Panc1 (cell line): ENCODE data around the gene CYP1B1.

Experiments used
- POLR2AphosphoS5 ChIP-seq: IDR thresholded peaks from 2 replicates; pipeline ENCODE4 v1.6.1; 2012; ENCODE audit warnings: mild to moderate bottlenecking, low read depth, low read length, moderate library complexity
- TF ChIP-seq, protein P1 (sequence below): fragments of 450-650 bp; IDR thresholded peaks from 2 replicates; pipeline ENCODE4 v1.5.1; 2017; ENCODE audit warnings: mild to moderate bottlenecking
- TF ChIP-seq, protein P2 (sequence below), 2 experiments: IDR thresholded peaks; 2 replicates each; pipeline ENCODE4 v1.6.1; 2011 to 2012; ENCODE audit warnings: low read depth in 2 of 2, control low read depth in 1 of 2, low read length in 1 of 2, mild to moderate bottlenecking in 1 of 2, moderate library complexity in 1 of 2; ENCODE audit not compliant: insufficient read depth in 1 of 2

DNA sequence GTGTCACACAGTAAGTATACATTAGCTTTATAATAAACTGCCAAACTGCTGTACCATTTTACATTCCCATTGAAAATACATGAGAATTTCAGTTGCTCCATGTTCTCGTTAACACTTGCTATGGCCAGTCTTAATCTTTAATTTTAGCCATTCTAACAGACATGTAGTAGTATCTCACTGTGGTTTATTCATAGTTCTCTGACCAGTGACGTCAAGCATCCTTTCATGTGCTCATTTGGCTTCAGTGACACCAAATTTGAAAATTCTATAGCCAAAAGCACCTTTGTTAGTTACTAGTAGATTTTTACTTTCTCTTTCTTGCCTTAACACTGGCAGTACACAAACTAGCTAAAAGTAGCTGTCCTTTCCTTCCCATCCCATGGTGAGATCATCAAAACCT, 43.0 kb downstream of the CYP1B1 start:
- TF ChIP-seq, protein P1, sequence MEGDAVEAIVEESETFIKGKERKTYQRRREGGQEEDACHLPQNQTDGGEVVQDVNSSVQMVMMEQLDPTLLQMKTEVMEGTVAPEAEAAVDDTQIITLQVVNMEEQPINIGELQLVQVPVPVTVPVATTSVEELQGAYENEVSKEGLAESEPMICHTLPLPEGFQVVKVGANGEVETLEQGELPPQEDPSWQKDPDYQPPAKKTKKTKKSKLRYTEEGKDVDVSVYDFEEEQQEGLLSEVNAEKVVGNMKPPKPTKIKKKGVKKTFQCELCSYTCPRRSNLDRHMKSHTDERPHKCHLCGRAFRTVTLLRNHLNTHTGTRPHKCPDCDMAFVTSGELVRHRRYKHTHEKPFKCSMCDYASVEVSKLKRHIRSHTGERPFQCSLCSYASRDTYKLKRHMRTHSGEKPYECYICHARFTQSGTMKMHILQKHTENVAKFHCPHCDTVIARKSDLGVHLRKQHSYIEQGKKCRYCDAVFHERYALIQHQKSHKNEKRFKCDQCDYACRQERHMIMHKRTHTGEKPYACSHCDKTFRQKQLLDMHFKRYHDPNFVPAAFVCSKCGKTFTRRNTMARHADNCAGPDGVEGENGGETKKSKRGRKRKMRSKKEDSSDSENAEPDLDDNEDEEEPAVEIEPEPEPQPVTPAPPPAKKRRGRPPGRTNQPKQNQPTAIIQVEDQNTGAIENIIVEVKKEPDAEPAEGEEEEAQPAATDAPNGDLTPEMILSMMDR = no peak
- TF ChIP-seq, protein P2, sequence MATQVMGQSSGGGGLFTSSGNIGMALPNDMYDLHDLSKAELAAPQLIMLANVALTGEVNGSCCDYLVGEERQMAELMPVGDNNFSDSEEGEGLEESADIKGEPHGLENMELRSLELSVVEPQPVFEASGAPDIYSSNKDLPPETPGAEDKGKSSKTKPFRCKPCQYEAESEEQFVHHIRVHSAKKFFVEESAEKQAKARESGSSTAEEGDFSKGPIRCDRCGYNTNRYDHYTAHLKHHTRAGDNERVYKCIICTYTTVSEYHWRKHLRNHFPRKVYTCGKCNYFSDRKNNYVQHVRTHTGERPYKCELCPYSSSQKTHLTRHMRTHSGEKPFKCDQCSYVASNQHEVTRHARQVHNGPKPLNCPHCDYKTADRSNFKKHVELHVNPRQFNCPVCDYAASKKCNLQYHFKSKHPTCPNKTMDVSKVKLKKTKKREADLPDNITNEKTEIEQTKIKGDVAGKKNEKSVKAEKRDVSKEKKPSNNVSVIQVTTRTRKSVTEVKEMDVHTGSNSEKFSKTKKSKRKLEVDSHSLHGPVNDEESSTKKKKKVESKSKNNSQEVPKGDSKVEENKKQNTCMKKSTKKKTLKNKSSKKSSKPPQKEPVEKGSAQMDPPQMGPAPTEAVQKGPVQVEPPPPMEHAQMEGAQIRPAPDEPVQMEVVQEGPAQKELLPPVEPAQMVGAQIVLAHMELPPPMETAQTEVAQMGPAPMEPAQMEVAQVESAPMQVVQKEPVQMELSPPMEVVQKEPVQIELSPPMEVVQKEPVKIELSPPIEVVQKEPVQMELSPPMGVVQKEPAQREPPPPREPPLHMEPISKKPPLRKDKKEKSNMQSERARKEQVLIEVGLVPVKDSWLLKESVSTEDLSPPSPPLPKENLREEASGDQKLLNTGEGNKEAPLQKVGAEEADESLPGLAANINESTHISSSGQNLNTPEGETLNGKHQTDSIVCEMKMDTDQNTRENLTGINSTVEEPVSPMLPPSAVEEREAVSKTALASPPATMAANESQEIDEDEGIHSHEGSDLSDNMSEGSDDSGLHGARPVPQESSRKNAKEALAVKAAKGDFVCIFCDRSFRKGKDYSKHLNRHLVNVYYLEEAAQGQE (IDR thresholded peaks at IDR 0.05; ENCODE audit: insufficient read depth in 1 of 2, low read depth in 2 of 2, low read length in 1 of 2) = no peak
- TF ChIP-seq POLR2AphosphoS5 = no peak
